Measurements from ENCODE around the gene PTGDS. TPM values are rescaled to one million over a fixed set of nuclear protein-coding genes. Genes with fewer than 3 reads are reported as not detected.
A peak's percentile ranks its signal among the peaks of the same experiment; 100 is the strongest.

Gene PTGDS
- total RNA-seq, 2 experiments from 2014 or later, result 22.1 to 24.0 TPM

- Mint-ChIP-seq H3K27ac (no peak overlapping the region), H3K27me3 (no peaks in the 10 kb centered on the region), H3K36me3 (ENCODE audit: low read depth) (peaks cover 16% of the 10 kb centered on the region), H3K9me3 (no peaks in the 10 kb centered on the region), H3K4me1 (peaks cover 11% of the 10 kb centered on the region), H3K4me3 (no peak overlapping the region)
- CTCF ChIA-PET, result interaction anchor here (1.1 to 1.8 kb wide), 2 partner anchors 15 to 24 kb away, joined by 3 to 5 read pairs; no protein-coding TSS in a partner anchor
- POLR2A ChIA-PET, result no interaction called here
- no peak for DNase-seq
Observed at GRCh38 chr9:136941231-136942111, 35.8 kb upstream of the PTGDS start.

DNA sequence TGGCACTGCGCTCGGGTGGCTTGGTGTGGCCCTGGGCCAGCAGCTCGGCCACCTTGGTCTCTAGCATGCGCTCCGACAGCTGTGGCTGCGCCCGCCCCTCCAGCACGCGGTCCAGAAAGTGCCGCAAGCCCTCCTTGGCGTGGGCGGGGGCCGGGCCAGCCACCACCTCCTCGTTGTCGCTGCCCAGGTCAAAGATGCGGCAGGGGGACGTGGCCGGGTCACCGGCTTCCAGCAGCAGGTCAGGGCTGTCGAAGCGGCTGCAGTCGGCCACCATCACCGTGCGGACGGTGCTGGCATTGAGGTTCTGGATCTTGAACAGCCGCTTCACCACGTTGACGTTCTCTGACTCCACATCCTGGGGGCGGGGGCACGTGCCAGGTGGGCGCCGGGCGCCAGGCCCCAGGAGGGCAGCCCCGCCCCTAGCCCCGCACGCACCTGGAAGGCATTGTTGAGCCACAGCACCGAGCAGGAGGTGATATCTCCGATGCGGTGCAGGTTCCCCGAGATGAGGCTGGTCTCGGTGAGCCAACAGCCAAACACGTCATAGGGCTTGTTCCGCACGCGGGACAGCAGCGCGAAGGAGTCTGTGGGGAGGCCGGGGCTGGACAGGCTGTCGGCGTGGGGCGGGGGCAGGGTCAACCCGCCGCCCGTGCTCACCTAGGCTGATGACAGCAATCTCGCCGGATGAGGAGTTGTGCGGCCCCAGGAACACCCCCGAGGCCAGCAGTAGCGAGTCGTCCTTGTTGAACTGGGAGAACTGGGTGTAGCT lies 35.0 kb upstream of the PTGDS start:
- CTCF ChIA-PET, result interaction anchor here (1.8 kb wide), 1 partner anchor 16 kb away, joined by 5 read pairs; no protein-coding TSS in a partner anchor
- peak overlapping the region; percentile 63 for H3K4me3 Mint-ChIP-seq
- no peak overlapping the region for H3K27ac Mint-ChIP-seq

DNA sequence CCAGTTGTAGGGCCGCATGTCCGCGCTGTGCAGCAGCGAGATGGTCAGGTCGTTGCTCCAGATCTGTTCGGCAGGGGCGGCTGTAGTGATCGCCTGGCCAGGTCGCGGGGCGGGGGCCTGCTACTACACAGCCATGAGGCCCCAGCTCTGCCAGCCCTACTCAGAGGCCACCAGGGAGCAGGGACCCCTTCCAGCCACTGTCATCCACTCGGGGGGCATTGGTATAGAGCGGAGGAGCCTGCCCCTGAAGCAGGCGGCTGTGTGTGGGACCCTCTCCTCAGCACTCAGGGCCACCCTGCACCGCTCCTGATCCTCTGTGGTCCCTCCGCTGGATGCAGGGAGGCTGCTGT lies 34.4 kb upstream of the PTGDS start:
- no peaks in the 10 kb centered on the region for H3K27me3 Mint-ChIP-seq
- peaks cover 12% of the 10 kb centered on the region for H3K36me3 Mint-ChIP-seq (ENCODE audit: low read depth)
- CTCF ChIA-PET, result interaction anchor here (1.2 to 2.7 kb wide), 3 partner anchors 16 to 192 kb away, joined by 3 to 9 read pairs (median 5); no protein-coding TSS in a partner anchor
- no peak for DNase-seq
- peaks cover 11% of the 10 kb centered on the region for H3K4me1 Mint-ChIP-seq
- POLR2A ChIA-PET, result no interaction called here
- H3K27ac Mint-ChIP-seq, result no peak overlapping the region
- no peaks in the 10 kb centered on the region for H3K9me3 Mint-ChIP-seq
- peak overlapping the region; percentile 63 for H3K4me3 Mint-ChIP-seq

More for the DNA sequence above, 35.0 kb upstream of the PTGDS start:
- H3K36me3 Mint-ChIP-seq (ENCODE audit: low read depth), result peaks cover 14% of the 10 kb centered on the region
- POLR2A ChIA-PET, result no interaction called here
- H3K9me3 Mint-ChIP-seq, result no peaks in the 10 kb centered on the region
- DNase-seq, result no peak
- no peaks in the 10 kb centered on the region for H3K27me3 Mint-ChIP-seq
- H3K4me1 Mint-ChIP-seq, result peaks cover 11% of the 10 kb centered on the region

GRCh38 chr9:136943291-136944211 lies 33.8 kb upstream of the PTGDS start:
- H3K9me3 Mint-ChIP-seq, result no peaks in the 10 kb centered on the region
- DNase-seq, result peak; percentile 36
- CTCF ChIA-PET, result interaction anchor here (0.6 to 2.7 kb wide), 18 partner anchors 17 to 193 kb away, joined by 3 to 9 read pairs (median 3); partner anchors contain the start of gene AJM1
- H3K4me1 Mint-ChIP-seq, result peaks cover 11% of the 10 kb centered on the region
- peak overlapping the region; percentile 77 for H3K4me3 Mint-ChIP-seq
- peak overlapping the region; percentile 84 for H3K27ac Mint-ChIP-seq
- H3K36me3 Mint-ChIP-seq (ENCODE audit: low read depth), result peaks cover 10% of the 10 kb centered on the region
- H3K27me3 Mint-ChIP-seq, result no peaks in the 10 kb centered on the region
- POLR2A ChIA-PET, result no interaction called here

DNA sequence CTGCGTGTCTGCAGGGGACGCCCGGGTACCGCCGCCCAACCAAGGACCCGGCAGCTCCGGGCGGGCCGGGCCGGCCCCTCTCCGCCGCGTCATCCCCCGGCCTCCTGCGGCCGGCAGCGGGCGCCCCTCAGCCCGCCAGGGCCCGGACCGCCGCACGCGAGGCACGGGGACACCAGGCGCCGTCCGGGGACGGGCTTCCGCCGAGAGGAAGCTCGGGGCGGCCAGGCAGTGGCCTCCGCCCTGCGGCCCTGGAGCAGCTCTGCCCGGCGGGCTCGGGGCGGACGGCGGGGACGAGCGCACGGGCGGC lies 33.1 kb upstream of the PTGDS start:
- Mint-ChIP-seq H3K27me3 (no peaks in the 10 kb centered on the region), H3K4me3 (peak overlapping the region; percentile 77), H3K9me3 (no peaks in the 10 kb centered on the region), H3K27ac (no peak overlapping the region), H3K4me1 (peaks cover 11% of the 10 kb centered on the region), H3K36me3 (ENCODE audit: low read depth) (peaks cover 6% of the 10 kb centered on the region)
- no peak for DNase-seq
- ChIA-PET CTCF (interaction anchor here (0.6 to 2.7 kb wide), 20 partner anchors 18 to 194 kb away, joined by 3 to 9 read pairs (median 3); partner anchors contain the start of gene AJM1), POLR2A (no interaction called here)

DNA sequence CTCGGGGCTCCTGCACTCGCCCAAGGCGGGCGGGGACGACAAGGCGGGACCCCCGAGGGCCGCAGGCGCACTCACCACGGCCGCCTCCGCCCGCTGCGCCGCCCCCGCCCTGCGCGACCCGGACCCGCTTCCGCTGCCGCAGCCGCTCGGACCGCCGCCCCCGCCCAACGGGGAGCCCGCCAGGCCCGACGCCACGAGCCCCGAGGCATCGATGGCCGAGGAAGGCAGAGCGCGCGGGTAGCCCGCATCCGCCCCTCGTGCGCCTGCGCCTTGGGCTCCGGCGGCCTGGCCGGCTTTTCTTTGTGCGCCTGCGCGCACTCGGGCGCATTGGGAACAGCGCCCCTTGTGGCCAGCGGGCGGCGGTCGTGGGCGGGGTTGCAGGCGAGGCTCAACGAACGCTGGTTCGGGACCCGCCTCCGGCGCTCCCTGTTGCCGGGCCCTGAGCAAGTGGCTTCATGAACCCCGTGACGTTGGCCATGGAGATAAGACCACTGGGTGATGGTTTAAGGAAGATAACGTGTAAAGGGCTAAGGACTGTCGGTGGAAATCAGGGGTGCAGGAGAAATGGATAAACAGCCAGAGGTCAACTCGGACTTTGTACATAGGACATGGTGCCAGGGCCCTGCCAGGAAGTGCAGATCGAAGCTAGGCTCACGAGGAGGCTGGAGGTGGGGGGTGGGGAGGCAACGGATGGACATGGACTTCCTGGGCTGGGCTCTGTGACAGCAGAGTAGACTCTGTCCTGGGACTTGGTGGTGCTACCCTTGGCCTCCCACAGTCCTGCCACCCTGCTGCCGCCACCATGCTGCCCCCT lies 32.6 kb upstream of the PTGDS start, which contains the start of the genes C8G and FBXW5:
Gene C8G (plus strand): TSS at position 725 of the 814 bp plus-strand sequence. CDS start 78 bp downstream, at position 803.
Gene FBXW5 (minus strand): TSS at position 220 of the 814 bp plus-strand sequence. CDS start 655 bp downstream, outside the sequence.
- H3K9me3 Mint-ChIP-seq, result no peaks in the 10 kb centered on the region
- peaks cover 5% of the 10 kb centered on the region for H3K36me3 Mint-ChIP-seq (ENCODE audit: low read depth)
- ChIA-PET POLR2A (no interaction called here), CTCF (interaction anchor here (0.6 to 2.7 kb wide), 21 partner anchors 10 to 143 kb away, joined by 3 to 9 read pairs (median 3); partner anchors contain the start of genes AJM1 and RABL6)
- H3K27ac Mint-ChIP-seq, result peak within 1 kb of the TSS; percentile 87
- peak; percentile 94 for DNase-seq
- no peaks in the 10 kb centered on the region for H3K27me3 Mint-ChIP-seq
- H3K4me1 Mint-ChIP-seq, result peaks cover 14% of the 10 kb centered on the region
- H3K4me3 Mint-ChIP-seq, result peak within 1 kb of the TSS; percentile 77

DNA sequence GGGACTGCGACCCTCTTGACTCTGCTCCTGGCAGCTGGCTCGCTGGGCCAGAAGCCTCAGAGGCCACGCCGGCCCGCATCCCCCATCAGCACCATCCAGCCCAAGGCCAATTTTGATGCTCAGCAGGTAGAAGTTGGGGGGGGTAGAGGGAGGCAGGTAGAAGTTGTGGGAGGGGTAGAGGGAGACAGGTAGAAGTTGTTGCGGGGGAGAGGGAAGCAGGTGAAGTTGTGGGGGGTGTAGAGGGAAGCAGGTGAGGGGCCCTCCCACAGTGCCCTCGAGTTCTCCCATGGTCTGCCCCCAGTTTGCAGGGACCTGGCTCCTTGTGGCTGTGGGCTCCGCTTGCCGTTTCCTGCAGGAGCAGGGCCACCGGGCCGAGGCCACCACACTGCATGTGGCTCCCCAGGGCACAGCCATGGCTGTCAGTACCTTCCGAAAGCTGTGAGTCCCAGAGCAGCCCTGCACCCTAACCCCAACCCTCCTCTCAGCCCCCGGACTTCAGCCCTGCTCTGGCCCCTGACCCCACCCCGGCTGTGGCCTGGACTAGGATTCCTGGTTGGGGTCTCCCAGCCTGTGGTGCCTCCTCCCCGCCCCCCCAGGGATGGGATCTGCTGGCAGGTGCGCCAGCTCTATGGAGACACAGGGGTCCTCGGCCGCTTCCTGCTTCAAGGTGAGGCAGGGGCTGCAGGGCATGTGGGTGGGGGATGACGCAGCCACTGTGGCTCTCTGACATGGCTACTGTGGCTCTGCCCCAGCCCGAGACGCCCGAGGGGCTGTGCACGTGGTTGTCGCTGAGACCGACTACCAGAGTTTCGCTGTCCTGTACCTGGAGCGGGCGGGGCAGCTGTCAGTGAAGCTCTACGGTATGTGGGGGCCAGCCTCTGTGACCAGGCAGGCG lies 31.7 kb upstream of the PTGDS start:
- DNase-seq, result no peak
- CTCF ChIA-PET, result interaction anchor here (0.8 to 2.7 kb wide), 11 partner anchors 9 to 143 kb away, joined by 3 to 9 read pairs (median 3); partner anchors contain the start of gene RABL6
- no peaks in the 10 kb centered on the region for H3K27me3 Mint-ChIP-seq
- peaks cover 19% of the 10 kb centered on the region for H3K4me1 Mint-ChIP-seq
- H3K36me3 Mint-ChIP-seq (ENCODE audit: low read depth), result peaks cover 5% of the 10 kb centered on the region
- H3K9me3 Mint-ChIP-seq, result no peaks in the 10 kb centered on the region
- H3K4me3 Mint-ChIP-seq, result peak overlapping the region; percentile 67
- POLR2A ChIA-PET, result no interaction called here
- H3K27ac Mint-ChIP-seq, result peak overlapping the region; percentile 50

DNA sequence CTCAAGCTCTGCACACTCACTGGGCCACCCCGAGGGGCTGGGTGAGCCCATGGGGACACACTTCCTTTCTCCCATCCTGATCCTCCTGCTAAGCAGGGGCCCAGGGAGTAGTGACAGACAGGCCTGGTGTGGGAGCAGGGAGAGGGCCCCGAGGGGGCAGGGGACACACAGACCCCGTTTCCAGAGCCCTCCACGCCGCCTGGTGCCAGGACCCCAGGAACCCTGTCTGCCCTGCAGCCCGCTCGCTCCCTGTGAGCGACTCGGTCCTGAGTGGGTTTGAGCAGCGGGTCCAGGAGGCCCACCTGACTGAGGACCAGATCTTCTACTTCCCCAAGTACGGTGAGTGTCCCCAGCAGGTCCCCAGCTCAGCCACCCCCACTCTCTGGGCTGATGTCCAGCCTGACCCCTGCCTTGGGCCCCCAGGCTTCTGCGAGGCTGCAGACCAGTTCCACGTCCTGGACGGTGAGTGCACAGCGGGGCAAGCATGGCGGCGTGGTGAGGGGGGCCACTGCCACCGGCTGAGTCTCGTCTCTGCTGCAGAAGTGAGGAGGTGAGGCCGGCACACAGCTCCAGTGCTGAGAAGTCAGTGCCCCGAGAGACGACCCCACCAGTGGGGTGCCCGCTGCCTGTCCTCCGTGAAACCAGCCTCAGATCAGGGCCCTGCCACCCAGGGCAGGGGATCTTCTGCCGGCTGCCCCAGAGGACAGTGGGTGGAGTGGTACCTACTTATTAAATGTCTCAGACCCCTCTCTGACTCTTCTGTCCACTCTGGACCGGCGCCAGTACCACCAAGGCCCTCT lies 30.9 kb upstream of the PTGDS start:
- POLR2A ChIA-PET, result no interaction called here
- Mint-ChIP-seq H3K36me3 (ENCODE audit: low read depth) (peaks cover 5% of the 10 kb centered on the region), H3K4me3 (no peak overlapping the region), H3K4me1 (peaks cover 19% of the 10 kb centered on the region), H3K27ac (no peak overlapping the region), H3K27me3 (no peaks in the 10 kb centered on the region), H3K9me3 (no peaks in the 10 kb centered on the region)
- DNase-seq, result no peak
- CTCF ChIA-PET, result interaction anchor here (1.2 to 2.5 kb wide), 3 partner anchors 28 to 139 kb away, joined by 3 to 9 read pairs (median 4); partner anchors contain the start of gene RABL6

GRCh38 chr9:136947028-136947891 lies 30.0 kb upstream of the PTGDS start:
- Mint-ChIP-seq H3K9me3 (no peaks in the 10 kb centered on the region), H3K4me3 (no peak overlapping the region), H3K4me1 (peaks cover 19% of the 10 kb centered on the region), H3K36me3 (ENCODE audit: low read depth) (peaks cover 1% of the 10 kb centered on the region), H3K27me3 (no peaks in the 10 kb centered on the region), H3K27ac (peak overlapping the region; percentile 82)
- ChIA-PET CTCF (interaction anchor here (0.9 to 1.9 kb wide), 10 partner anchors 13 to 121 kb away, joined by 3 to 13 read pairs (median 4); partner anchors contain the start of gene AJM1), POLR2A (no interaction called here)
- DNase-seq, result no peak

Measured in activated CD4-positive, alpha-beta T cell treated with anti-CD3 and anti-CD28 coated beads, Interleukin-2, amount 10 ng/mL, durations not matched to agents 7 days and 5 days (primary cell).